A172 (cell line): ENCODE results near the gene SPEN. TPM values are rescaled to one million over a fixed set of nuclear protein-coding genes. Genes with fewer than 3 reads are reported as not detected.

Source experiments
- DNase-seq: peaks from one replicate; pipeline ENCODE4 v3.0.0-alpha.2; 2015; ENCODE audit warnings: low spot score
- total RNA-seq: library from RNA; depleted of rRNA; stranded (reverse); fragments of >200 nt; shearing (Covaris generic); gene quantifications from 2 replicates; pipeline ENCODE4 v1.2.3, GENCODE V29; 2014

Gene SPEN
- total RNA-seq, 1 experiment from 2014 or later = 15.8 TPM

GRCh38 chr1:15852036-15852827, 4.7 kb downstream of the SPEN start:
- no peak for DNase-seq

- DNase-seq = no peak
These were observed 5.4 kb downstream of the SPEN start for GRCh38 chr1:15852828-15853302.

GRCh38 chr1:15856888-15857287, 9.4 kb downstream of the SPEN start:
- no peak for DNase-seq

- no peak for DNase-seq
These were observed 10.7 kb downstream of the SPEN start for GRCh38 chr1:15858069-15858670.

GRCh38 chr1:15858672-15859372, 11.3 kb downstream of the SPEN start:
- DNase-seq = no peak

GRCh38 chr1:15863156-15863901, 15.8 kb downstream of the SPEN start:
- no peak for DNase-seq

- DNase-seq = no peak
These were observed 19.3 kb downstream of the SPEN start for GRCh38 chr1:15866721-15867201.

- no peak for DNase-seq
These were observed 19.8 kb downstream of the SPEN start for GRCh38 chr1:15867288-15867687.

GRCh38 chr1:15869413-15869812, 21.9 kb downstream of the SPEN start:
- no peak for DNase-seq

- no peak for DNase-seq
These were observed 22.9 kb downstream of the SPEN start for GRCh38 chr1:15870421-15870820.

GRCh38 chr1:15874471-15874870, 27.0 kb downstream of the SPEN start:
- DNase-seq = no peak

GRCh38 chr1:15876357-15877055, 29.0 kb downstream of the SPEN start:
- no peak for DNase-seq

GRCh38 chr1:15881961-15882360, 34.5 kb downstream of the SPEN start:
- DNase-seq = no peak

GRCh38 chr1:15882665-15883064, 35.2 kb downstream of the SPEN start:
- no peak for DNase-seq

GRCh38 chr1:15883326-15883725, 35.8 kb downstream of the SPEN start:
- DNase-seq = no peak

- no peak for DNase-seq
These were observed 37.0 kb downstream of the SPEN start for GRCh38 chr1:15884477-15884876.

- no peak for DNase-seq
These were observed 37.8 kb downstream of the SPEN start for GRCh38 chr1:15885269-15885668.

- peak; percentile 64 for DNase-seq
These were observed 38.4 kb downstream of the SPEN start for GRCh38 chr1:15885701-15886610.

- DNase-seq = no peak
These were observed 39.2 kb downstream of the SPEN start for GRCh38 chr1:15886611-15887167.
